PC-9 (cell line): Measurements from ENCODE around the gene CADM2. TPM values are rescaled to one million over a fixed set of nuclear protein-coding genes. Genes with fewer than 3 reads are reported as not detected.

Experiments used
- BruUV-seq: library from RNA; stranded (reverse); fragments of 400-500 nt; replicated peaks from 2 replicates; lab custom pipeline; 2021; lab: Mats Ljungman, UMichigan
- CTCF ChIA-PET: fragments of 300-600 bp; sonication (Branson Sonifier 250); formaldehyde crosslinking; loops from one replicate; lab custom pipeline; 2022; ENCODE audit warnings: antibody characterized with exemption; lab: Charles Lee
- POLR2A ChIA-PET: fragments of 300-600 bp; sonication (Branson Sonifier 250); formaldehyde crosslinking; loops from one replicate; lab custom pipeline; 2022; ENCODE audit warnings: antibody characterized with exemption; ENCODE audit not compliant: unreplicated experiment; lab: Charles Lee
- DNase-seq, 2 experiments: peaks; one replicate each; pipeline versions ENCODE4 v3.0.0 to v3.0.0-alpha.2; 2015 to 2022; ENCODE audit warnings: mixed read lengths in 1 of 2
- H2AFZ ChIP-seq: fragments of 200-600 bp; sonication (generic); 2 replicates; pipeline ENCODE4 v1.8.1; 2017; ENCODE audit warnings: antibody characterized with exemption
- H3F3A ChIP-seq: fragments of 200-600 bp; sonication (generic); 2 replicates; pipeline ENCODE4 v1.8.1; 2017; ENCODE audit warnings: antibody characterized with exemption, mild to moderate bottlenecking, low read depth; ENCODE audit not compliant: insufficient read depth
- H3K27ac ChIP-seq: fragments of 200-600 bp; sonication (generic); 2 replicates; pipeline ENCODE4 v1.6.1; 2016; ENCODE audit warnings: mixed run types
- H3K27me3 ChIP-seq: fragments of 200-600 bp; sonication (generic); 2 replicates; pipeline ENCODE4 v1.6.1; 2016; ENCODE audit warnings: low read depth, mixed run types; ENCODE audit not compliant: insufficient read depth
- H3K36me3 ChIP-seq: fragments of 200-600 bp; sonication (generic); 2 replicates; pipeline ENCODE4 v1.6.1; 2016; ENCODE audit warnings: low read depth, mixed run types
- H3K4me1 ChIP-seq: fragments of 200-600 bp; sonication (generic); replicated peaks from 2 replicates; pipeline ENCODE4 v1.6.1; 2016; ENCODE audit warnings: mixed run types; ENCODE audit not compliant: insufficient read depth
- H3K4me2 ChIP-seq: fragments of 200-600 bp; sonication (generic); 2 replicates; pipeline ENCODE4 v1.6.1; 2017; ENCODE audit warnings: mixed run types
- H3K4me3 ChIP-seq: fragments of 200-600 bp; sonication (generic); 2 replicates; pipeline ENCODE4 v1.6.1; 2016; ENCODE audit warnings: mixed run types
- H3K79me2 ChIP-seq: fragments of 200-600 bp; sonication (generic); 2 replicates; pipeline ENCODE4 v1.6.1; 2017; ENCODE audit warnings: low read depth, mixed run types
- H3K9me2 ChIP-seq: fragments of 200-600 bp; sonication (generic); 2 replicates; pipeline ENCODE4 v1.8.1; 2017; ENCODE audit warnings: mild to moderate bottlenecking; ENCODE audit not compliant: insufficient read depth
- H3K9me3 ChIP-seq: fragments of 200-600 bp; sonication (generic); 2 replicates; pipeline ENCODE4 v1.8.1; 2016; ENCODE audit warnings: low read depth; ENCODE audit not compliant: insufficient read depth
- H4K20me1 ChIP-seq: fragments of 200-600 bp; sonication (generic); 2 replicates; pipeline ENCODE4 v1.8.1; 2017; ENCODE audit not compliant: insufficient read depth
- CTCF ChIP-seq: fragments of 200-600 bp; sonication (generic); conservative IDR thresholded peaks from 2 replicates; pipeline ENCODE4 v1.6.1; 2017; ENCODE audit warnings: mixed run types, antibody characterized with exemption, mild to moderate bottlenecking, moderate library complexity
- EZH2 ChIP-seq: fragments of 200-600 bp; sonication (generic); IDR thresholded peaks from 2 replicates; pipeline ENCODE4 v1.8.0; 2017; ENCODE audit warnings: antibody characterized with exemption, low read depth
- intact Hi-C: fragments of 100-400 bp; cut with micrococcal nuclease; formaldehyde crosslinking; loops from one replicate; pipeline ENCODE4 v1.10.0; 2022; ENCODE audit not compliant: unreplicated experiment
- total RNA-seq: library from RNA; stranded (reverse); gene quantifications from 2 replicates; pipeline ENCODE4 v1.2.3, GENCODE V29; 2021

Gene CADM2
- total RNA-seq, 1 experiment from 2014 or later: 0.59 TPM

DNA sequence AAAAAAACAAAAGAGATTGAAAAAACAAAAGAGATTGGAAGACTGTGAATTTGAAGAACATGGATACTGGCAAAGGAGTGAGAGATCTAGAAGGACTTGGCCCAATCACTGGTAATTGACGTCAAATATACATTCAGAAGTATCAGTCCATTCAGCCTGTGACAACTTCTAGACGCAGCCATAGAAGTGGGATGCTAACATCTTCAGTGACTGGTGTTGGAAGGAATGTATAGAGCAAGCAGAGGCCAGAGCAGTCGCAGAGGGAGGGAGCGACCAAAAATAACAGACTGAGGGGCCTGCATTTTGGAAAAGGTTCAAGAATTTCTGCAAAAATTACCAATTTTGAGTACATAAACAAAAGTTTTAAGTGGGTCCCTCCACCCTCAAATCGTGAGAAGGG is 473.3 kb downstream of the CADM2 start:
- intact Hi-C loops: no loop called here
- H3K27me3 ChIP-seq: no peaks in the 10 kb centered on the region
- BruUV-seq: no TSS peak
- no peaks in the 10 kb centered on the region for H3K36me3 ChIP-seq
- H3K9me2 ChIP-seq: no peaks in the 10 kb centered on the region; the same call in 1 of the 2 replicates
- no peaks in the 10 kb centered on the region for H3K9me3 ChIP-seq
- no peaks in the 10 kb centered on the region for H3F3A ChIP-seq
- ChIA-PET CTCF (no interaction called here), POLR2A (no interaction called here)
- TF ChIP-seq CTCF (no peak), EZH2 (no peak)
- H3K27ac ChIP-seq: no peak overlapping the region
- no peaks in the 10 kb centered on the region for H3K4me1 ChIP-seq
- H3K4me3 ChIP-seq: no peak overlapping the region
- H3K79me2 ChIP-seq: no peaks in the 10 kb centered on the region
- DNase-seq: no peak
- H2AFZ ChIP-seq: no peak overlapping the region
- no peaks in the 10 kb centered on the region for H4K20me1 ChIP-seq
- H3K4me2 ChIP-seq: no peak overlapping the region

DNA sequence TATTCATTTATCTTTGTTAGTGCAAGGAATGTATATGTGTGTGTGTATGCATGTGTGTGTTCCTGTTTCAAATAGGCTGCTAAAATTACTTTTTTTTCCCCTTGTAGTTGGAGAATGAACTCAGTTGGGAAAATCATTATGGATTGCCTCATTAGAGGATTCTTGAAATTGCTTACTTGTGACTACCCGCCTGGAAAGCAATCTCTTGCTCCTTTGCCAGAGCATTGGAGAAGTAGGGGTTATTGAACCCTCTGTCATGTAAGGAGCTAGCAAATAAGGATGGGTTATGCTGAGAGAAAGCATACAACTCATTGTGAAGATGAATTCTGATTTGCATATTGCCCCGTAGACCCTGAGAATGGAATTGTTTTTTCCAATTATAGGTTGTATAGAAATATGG is 474.5 kb downstream of the CADM2 start:
- H3K79me2 ChIP-seq: no peaks in the 10 kb centered on the region
- no peak overlapping the region for H3K4me2 ChIP-seq
- no peaks in the 10 kb centered on the region for H3K4me1 ChIP-seq
- TF ChIP-seq CTCF: no peak
- no peak for TF ChIP-seq EZH2
- BruUV-seq: no TSS peak
- intact Hi-C loops: no loop called here
- no peaks in the 10 kb centered on the region; the same call in 1 of the 2 replicates for H3K9me2 ChIP-seq
- POLR2A ChIA-PET: no interaction called here
- H4K20me1 ChIP-seq: no peaks in the 10 kb centered on the region
- H3K4me3 ChIP-seq: no peak overlapping the region
- H2AFZ ChIP-seq: no peak overlapping the region
- H3K27ac ChIP-seq: no peak overlapping the region
- H3K27me3 ChIP-seq: no peaks in the 10 kb centered on the region
- no peaks in the 10 kb centered on the region for H3K36me3 ChIP-seq
- no peak for DNase-seq
- H3K9me3 ChIP-seq: no peaks in the 10 kb centered on the region
- CTCF ChIA-PET: no interaction called here
- H3F3A ChIP-seq: no peaks in the 10 kb centered on the region

- TF ChIP-seq EZH2 (no peak), CTCF (no peak)
- Histone ChIP-seq H3K9me3 (no peaks in the 10 kb centered on the region), H2AFZ (no peak overlapping the region), H4K20me1 (no peaks in the 10 kb centered on the region), H3K4me3 (no peak overlapping the region), H3K27ac (no peak overlapping the region), H3K36me3 (no peaks in the 10 kb centered on the region), H3K9me2 (no peaks in the 10 kb centered on the region), H3K4me1 (no peaks in the 10 kb centered on the region), H3K4me2 (no peak overlapping the region), H3F3A (no peaks in the 10 kb centered on the region), H3K27me3 (no peaks in the 10 kb centered on the region), H3K79me2 (no peaks in the 10 kb centered on the region)
- BruUV-seq: no TSS peak
- POLR2A ChIA-PET: no interaction called here
- no peak for DNase-seq
- intact Hi-C loops: no loop called here
- CTCF ChIA-PET: no interaction called here
These were observed 496.9 kb downstream of the CADM2 start for GRCh38 chr3:85455561-85456200.
